ENCODE results near the gene C8G. TPM values are rescaled to one million over a fixed set of nuclear protein-coding genes. Genes with fewer than 3 reads are reported as not detected.

C8G gene
- not detected for total RNA-seq

DNA sequence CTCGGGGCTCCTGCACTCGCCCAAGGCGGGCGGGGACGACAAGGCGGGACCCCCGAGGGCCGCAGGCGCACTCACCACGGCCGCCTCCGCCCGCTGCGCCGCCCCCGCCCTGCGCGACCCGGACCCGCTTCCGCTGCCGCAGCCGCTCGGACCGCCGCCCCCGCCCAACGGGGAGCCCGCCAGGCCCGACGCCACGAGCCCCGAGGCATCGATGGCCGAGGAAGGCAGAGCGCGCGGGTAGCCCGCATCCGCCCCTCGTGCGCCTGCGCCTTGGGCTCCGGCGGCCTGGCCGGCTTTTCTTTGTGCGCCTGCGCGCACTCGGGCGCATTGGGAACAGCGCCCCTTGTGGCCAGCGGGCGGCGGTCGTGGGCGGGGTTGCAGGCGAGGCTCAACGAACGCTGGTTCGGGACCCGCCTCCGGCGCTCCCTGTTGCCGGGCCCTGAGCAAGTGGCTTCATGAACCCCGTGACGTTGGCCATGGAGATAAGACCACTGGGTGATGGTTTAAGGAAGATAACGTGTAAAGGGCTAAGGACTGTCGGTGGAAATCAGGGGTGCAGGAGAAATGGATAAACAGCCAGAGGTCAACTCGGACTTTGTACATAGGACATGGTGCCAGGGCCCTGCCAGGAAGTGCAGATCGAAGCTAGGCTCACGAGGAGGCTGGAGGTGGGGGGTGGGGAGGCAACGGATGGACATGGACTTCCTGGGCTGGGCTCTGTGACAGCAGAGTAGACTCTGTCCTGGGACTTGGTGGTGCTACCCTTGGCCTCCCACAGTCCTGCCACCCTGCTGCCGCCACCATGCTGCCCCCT lies at the start of gene C8G, which contains the start of gene FBXW5:
TSS of gene C8G (plus strand) at position 725 of the 814 bp plus-strand sequence. CDS start at position 803, 78 bp downstream.
TSS of gene FBXW5 (minus strand) at position 220 of the 814 bp plus-strand sequence. CDS start 655 bp downstream, outside the sequence.
- peak within 1 kb of the TSS; percentile 75 to 81 for H3K4me3 ChIP-seq
- intact Hi-C loops (cut with DNase I) = loop anchor here (5.0 kb wide), 1 partner anchor 152 kb away; the partner anchor contains the start of gene TMEM141
- no peaks in the 10 kb centered on the region for H3K27me3 ChIP-seq (replicated peaks; ENCODE audit: insufficient read depth)
- H3K27ac ChIP-seq = peak within 1 kb of the TSS; percentile 71 to 91
- WGBS = 12% methylated on average over 33 of the region's 74 CpGs
- H3K4me1 ChIP-seq (replicated peaks) = no peaks in the 10 kb centered on the region
- no peaks in the 10 kb centered on the region for H3K9me3 ChIP-seq
- peak; percentile 91 for DNase-seq (ENCODE audit: low spot score)
- TF ChIP-seq, protein P1, sequence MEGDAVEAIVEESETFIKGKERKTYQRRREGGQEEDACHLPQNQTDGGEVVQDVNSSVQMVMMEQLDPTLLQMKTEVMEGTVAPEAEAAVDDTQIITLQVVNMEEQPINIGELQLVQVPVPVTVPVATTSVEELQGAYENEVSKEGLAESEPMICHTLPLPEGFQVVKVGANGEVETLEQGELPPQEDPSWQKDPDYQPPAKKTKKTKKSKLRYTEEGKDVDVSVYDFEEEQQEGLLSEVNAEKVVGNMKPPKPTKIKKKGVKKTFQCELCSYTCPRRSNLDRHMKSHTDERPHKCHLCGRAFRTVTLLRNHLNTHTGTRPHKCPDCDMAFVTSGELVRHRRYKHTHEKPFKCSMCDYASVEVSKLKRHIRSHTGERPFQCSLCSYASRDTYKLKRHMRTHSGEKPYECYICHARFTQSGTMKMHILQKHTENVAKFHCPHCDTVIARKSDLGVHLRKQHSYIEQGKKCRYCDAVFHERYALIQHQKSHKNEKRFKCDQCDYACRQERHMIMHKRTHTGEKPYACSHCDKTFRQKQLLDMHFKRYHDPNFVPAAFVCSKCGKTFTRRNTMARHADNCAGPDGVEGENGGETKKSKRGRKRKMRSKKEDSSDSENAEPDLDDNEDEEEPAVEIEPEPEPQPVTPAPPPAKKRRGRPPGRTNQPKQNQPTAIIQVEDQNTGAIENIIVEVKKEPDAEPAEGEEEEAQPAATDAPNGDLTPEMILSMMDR (IDR thresholded peaks at IDR 0.05) = peak; percentile 97 to 100 (median 100)
- TF ChIP-seq POLR2AphosphoS5 (IDR thresholded peaks at IDR 0.05) (peak; percentile 95), POLR2A (IDR thresholded peaks at IDR 0.05) (peak; percentile 48)
- peaks cover 21 to 26% of the 10 kb centered on the region in 2 donors for H3K36me3 ChIP-seq

DNA sequence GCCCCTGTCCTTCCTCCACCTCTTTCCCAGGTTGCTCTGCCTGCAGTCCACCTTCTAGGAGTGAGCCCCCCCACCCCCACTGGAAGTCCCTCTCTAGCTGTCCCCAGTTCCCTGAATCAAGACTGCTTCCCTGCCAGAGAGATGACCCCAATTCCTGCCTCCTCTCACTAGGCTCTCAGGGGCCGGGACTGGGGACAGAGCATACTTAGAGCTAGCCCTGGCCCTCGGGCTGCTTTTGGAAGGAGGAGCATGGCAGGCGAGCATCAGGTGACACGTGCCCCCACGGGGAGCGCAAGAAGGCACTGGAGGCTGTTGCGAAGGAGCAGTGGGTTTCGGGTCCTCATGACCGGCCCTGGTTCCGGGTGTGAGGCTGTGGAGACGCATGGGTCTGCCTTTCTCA lies 49.0 kb upstream of the C8G start:
- no peaks in the 10 kb centered on the region for H3K36me3 ChIP-seq
- H3K27ac ChIP-seq = no peak overlapping the region
- H3K9me3 ChIP-seq = no peaks in the 10 kb centered on the region
- H3K27me3 ChIP-seq (replicated peaks; ENCODE audit: insufficient read depth) = no peaks in the 10 kb centered on the region
- TF ChIP-seq POLR2A (IDR thresholded peaks at IDR 0.05) (no peak), POLR2AphosphoS5 (IDR thresholded peaks at IDR 0.05) (no peak)
- TF ChIP-seq, protein P1 (IDR thresholded peaks at IDR 0.05) = no peak
- DNase-seq (ENCODE audit: low spot score) = no peak
- WGBS = 86% methylated on average over 11 of the region's 11 CpGs
- intact Hi-C loops (cut with DNase I) = no loop called here
- no peak overlapping the region for H3K4me3 ChIP-seq
- no peaks in the 10 kb centered on the region for H3K4me1 ChIP-seq (replicated peaks)

DNA sequence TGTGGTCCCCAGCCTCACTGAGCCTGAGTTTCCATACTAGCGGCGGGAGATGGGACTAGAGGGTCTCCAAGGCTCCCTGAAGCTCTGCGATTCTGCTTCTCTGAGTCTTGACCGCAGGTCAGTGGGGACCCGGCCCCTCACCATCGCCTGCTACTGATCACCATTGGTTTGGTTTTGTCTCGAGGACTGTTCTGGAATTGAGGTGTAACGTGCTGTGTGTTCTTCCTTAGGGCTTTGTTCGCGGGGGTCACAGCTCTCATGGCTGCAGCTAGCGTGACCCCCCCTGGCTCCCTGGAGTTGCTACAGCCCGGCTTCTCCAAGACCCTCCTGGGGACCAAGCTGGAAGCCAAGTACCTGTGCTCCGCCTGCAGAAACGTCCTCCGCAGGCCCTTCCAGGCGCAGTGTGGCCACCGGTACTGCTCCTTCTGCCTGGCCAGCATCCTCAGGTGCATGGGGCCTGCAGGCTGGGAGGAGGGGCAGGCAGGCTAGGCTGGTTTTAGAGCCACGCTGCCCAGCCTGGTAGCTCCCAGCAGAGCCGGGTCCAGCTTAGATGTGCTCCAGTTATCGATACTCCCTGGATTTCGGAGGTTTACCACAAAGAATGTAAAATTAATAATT lies 46.5 kb upstream of the C8G start:
- no peak for TF ChIP-seq POLR2AphosphoS5 (IDR thresholded peaks at IDR 0.05)
- TF ChIP-seq, protein P1 (IDR thresholded peaks at IDR 0.05) = no peak
- TF ChIP-seq POLR2A (IDR thresholded peaks at IDR 0.05) = no peak
- H3K9me3 ChIP-seq = no peaks in the 10 kb centered on the region
- DNase-seq (ENCODE audit: low spot score) = no peak
- intact Hi-C loops (cut with DNase I) = no loop called here
- no peak overlapping the region for H3K4me3 ChIP-seq
- no peaks in the 10 kb centered on the region for H3K36me3 ChIP-seq
- WGBS = 94% methylated on average over 21 of the region's 21 CpGs
- no peaks in the 10 kb centered on the region for H3K27me3 ChIP-seq (replicated peaks; ENCODE audit: insufficient read depth)
- no peak overlapping the region for H3K27ac ChIP-seq
- H3K4me1 ChIP-seq (replicated peaks) = peaks cover 7% of the 10 kb centered on the region

DNA sequence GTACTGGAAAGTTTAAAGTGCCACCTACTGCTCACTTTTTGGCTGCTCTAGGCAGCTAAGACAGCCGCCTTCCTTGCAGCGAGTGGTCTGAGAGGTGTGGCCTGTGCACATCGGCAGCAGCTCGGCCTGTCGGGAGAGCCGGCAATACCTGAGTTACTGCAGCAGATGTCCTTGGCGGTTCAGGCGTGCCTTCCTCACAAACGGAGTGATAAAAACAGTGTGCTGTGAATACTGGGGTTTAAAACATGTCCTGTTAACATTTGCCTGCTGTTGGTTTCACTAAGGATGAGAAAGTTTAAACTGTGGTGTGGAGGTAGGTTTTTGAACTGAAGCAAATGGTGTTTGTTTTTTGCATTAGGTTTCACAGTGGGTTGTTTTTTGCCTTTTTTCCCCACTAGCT lies 45.8 kb upstream of the C8G start:
- WGBS = 47% methylated on average over 9 of the region's 9 CpGs
- Histone ChIP-seq H3K4me1 (replicated peaks) (peaks cover 7% of the 10 kb centered on the region), H3K4me3 (no peak overlapping the region), H3K27me3 (replicated peaks; ENCODE audit: insufficient read depth) (no peaks in the 10 kb centered on the region), H3K9me3 (no peaks in the 10 kb centered on the region), H3K36me3 (no peaks in the 10 kb centered on the region), H3K27ac (no peak overlapping the region)
- TF ChIP-seq POLR2AphosphoS5 (IDR thresholded peaks at IDR 0.05) (no peak), POLR2A (IDR thresholded peaks at IDR 0.05) (no peak)
- TF ChIP-seq, protein P1 (IDR thresholded peaks at IDR 0.05) = no peak
- intact Hi-C loops (cut with DNase I) = no loop called here
- DNase-seq (ENCODE audit: low spot score) = no peak

Measured in prostate gland (tissue), 2 donors.